Endothelial cell of umbilical vein (primary cell): ENCODE data around the gene SATB2.
A peak's percentile ranks its signal among the peaks of the same experiment; 100 is the strongest.

ENCODE experiments used
- CTCF ChIP-seq, 2 donors: IDR thresholded peaks; 1 replicate in 1 of 2; 2 replicates in 1 of 2; pipeline ENCODE4 v1.5.1; 2011; ENCODE audit warnings: low read length in 2 of 2, mild to moderate bottlenecking in 2 of 2, moderate library complexity in 2 of 2, control low read depth in 1 of 2, inconsistent platforms in 1 of 2, low read depth in 1 of 2; ENCODE audit not compliant: insufficient read depth in 1 of 2; ENCODE audit errors: extremely low read depth in 1 of 2
- MYC ChIP-seq: IDR thresholded peaks from one replicate; pipeline ENCODE4 v1.6.1; 2011; ENCODE audit warnings: mild to moderate bottlenecking, low read depth, low read length
- POLR2A ChIP-seq: IDR thresholded peaks from 2 replicates; pipeline ENCODE4 v1.6.1; 2012; ENCODE audit warnings: low read depth, mild to moderate bottlenecking, control low read depth, low read length

- no peak for TF ChIP-seq MYC
- TF ChIP-seq POLR2A = no peak
- peak; percentile 72 to 94 for TF ChIP-seq CTCF (IDR thresholded peaks at IDR 0.05; ENCODE audit: extremely low read depth in 1 of 2, insufficient read depth in 1 of 2, low read depth in 1 of 2, low read length in 2 of 2)
Observed at GRCh38 chr2:199471443-199472057, 13.8 kb upstream of the SATB2 start.
